ENCODE measurements around the gene ALG14.
"Not testable (repeated sequence)": the region's sequence is repeated elsewhere in the genome, so short reads cannot be mapped to it uniquely, and the experiment has no call there.

The ALG14 gene

GRCh38 chr1:95072532-95073419 is at the start of gene ALG14:
ALG14 (minus strand) TSS chr1:95072951; CDS start chr1:95072898, 53 bp downstream.
- peak; percentile 81 for DNase-seq (ENCODE audit: low read depth)

- DNase-seq (ENCODE audit: low read depth), result no peak
Observed at GRCh38 chr1:95122151-95122697, 49.5 kb upstream of the ALG14 start.

DNA sequence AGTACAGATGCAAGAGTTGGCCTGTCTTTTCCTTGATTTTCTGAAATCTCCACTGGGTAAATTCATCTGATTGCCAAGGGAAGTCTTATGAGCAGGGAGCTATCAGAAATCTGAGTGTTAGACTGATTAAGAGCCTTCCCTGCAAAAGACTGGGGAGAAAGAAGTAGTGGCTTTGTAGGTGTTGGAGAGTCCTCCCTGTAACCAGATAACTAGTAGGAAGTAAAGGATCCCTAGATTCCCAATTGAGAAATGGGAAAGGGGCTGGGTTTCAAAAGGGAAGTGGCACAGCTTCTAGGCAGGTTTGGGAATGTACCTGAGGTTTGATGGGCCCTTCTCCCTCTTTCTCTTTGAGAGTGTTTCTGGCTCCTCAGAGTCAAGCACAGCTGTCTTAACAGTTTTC is 46.5 kb upstream of the ALG14 start:
- DNase-seq (ENCODE audit: low read depth), result no peak

DNA sequence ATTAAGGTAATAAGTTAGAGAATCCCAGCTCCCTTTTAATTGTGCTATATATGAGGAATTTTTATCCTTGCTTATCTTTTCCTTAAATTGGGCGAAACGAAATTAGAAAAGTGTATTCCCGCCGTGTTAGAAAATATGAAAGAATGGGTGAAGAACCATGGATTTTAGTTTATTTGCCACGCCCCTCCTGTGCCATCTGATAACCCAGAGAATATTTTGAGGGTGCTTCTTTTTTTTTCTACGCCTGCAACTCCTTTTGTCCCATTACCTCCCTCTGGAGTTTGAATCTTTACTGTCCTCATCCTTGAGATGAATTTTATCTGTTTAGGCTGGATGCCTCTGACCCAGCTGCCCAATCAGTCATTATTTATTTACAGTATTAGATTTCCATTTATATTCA is 46.0 kb upstream of the ALG14 start:
- DNase-seq (ENCODE audit: low read depth), result no peak

- DNase-seq (ENCODE audit: low read depth), result no peak
Observed at GRCh38 chr1:95118067-95118499, 45.3 kb upstream of the ALG14 start.

DNA sequence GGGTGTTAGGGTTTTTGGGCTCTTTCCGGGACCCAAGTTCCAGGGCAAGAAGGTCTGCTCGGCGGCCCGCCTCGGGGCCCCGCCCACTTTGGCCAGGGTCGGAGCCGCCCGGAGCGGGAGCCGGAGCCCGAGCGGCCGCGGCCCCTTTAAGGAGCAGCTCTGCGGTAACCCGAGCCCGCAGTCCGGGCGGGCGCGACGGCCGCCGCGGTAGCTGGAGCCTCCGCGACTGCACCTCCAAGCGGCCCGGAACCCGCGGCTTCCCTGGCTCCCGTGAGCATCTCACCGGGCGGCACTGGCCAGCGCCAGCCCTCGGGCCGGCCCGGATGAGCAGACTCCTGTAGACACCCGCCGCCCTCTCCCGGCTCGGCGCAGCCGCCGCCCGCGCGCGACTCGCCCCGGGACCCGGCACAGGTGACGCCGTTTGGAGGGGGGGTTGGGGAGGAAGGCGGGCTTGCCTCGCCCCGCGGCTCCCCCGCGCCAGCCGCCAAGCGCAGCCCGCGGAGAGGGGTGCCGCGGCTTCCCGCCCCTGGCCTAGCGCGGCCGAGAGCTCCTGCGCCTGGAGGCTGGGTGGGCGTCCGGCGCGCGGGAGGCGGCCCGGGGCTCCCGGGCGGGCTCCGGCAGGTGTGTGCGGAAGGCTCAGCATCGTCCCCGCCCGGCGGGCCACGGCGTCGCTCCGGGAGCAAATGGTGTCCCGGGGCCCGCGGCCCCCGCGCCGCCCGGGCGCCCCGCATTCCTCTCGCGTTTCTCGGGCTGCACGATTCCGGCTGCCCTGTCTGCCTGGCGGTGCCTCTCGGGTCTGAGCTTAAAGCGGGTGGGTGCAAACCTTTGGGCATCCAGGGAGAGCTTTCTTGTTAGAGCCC is 44.7 kb upstream of the ALG14 start, which contains the start of gene TLCD4:
TLCD4 (plus strand) TSS at position 149 of the 860 bp plus-strand sequence. CDS start 26,547 bp downstream, outside the sequence.
- no peak for DNase-seq (ENCODE audit: low read depth)

DNA sequence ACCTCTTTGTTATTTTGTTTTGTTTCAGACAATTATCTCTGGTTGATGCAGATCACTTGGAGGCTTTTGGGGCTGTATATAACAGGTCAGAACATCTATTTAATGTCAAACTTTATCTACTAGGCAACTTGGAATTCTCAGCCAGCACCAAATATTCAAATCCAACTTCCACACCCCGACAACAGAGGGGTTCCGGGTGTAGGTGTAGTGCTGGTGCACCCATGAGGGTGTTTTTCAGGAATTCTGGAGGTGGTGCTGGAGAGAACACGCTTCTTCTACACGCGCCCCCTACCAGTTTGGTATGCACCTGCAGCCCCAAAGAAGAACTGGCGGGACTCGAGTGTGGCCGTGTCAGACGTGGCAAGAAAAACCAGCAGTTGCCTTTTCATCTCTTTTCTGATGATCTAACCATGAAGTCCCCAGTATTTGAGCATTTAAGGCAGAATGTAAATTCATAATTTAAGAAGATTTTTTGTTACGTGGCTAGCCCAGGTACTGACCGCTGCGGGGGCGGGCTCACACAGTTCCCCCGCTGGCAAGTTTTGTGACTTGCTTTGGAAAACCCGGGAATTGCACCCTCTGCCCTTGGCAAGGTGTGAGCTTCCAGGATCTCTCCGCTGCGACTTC is 43.9 kb upstream of the ALG14 start:
- DNase-seq (ENCODE audit: low read depth), result no peak

DNA sequence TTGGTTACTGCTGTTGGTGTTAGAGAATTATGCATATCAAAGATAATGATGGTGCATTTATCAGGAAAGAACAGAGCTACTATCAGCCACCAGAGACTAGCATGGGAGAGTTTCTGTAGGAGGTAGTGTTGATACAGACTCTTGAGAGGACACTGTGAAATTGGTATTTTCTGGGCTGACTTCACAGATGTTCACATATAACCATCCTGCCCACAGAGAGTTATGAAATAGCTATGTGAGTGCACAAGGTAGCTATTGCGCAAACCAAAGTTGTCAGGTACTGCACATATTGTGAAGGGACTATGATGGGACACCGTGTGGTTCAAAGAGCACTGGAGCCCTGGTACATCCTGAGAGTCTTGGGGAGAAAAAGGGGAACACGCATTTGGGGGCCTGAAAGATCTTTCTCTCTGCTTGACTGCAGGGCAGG is 43.0 kb upstream of the ALG14 start:
- no peak for DNase-seq (ENCODE audit: low read depth)

DNA sequence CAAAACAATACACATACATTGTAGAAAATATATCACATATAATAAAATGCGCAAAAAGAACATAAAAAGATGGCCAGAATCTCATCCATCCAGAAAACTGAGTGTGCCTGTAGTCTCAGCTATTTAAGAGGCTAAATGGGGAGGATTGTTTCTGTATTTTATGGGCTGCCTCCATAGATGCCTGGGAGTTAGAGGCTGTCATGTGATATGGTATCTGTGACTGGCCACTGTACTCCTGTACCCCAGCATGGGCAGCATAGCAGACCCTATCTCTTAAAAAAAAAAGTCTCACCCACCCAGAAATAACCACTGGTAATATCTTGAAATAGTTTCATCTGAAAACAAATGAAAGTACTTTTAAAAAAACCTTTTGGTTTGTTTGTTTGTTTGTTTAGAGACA is 40.9 kb upstream of the ALG14 start:
- DNase-seq (ENCODE audit: low read depth), result no peak

DNA sequence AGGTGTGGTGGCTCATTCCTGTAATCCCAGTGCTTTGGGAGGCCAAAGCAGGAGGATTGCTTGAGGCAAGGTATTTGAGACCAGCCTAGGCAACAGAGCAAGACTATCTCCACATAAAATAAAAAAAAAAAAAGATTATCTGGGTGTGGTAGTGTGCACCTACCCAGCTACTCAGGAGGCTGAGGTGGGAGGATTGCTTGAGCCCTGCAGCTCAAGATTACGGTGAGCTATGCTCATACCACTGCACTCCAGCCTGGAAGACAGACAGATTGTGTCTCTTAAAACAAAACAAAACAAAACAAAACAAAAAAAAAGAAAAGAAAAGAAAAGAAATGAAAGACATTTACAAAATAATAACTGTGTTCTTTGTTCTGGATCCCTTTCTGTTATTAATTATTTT is 38.3 kb upstream of the ALG14 start:
- no peak for DNase-seq (ENCODE audit: low read depth)

GRCh38 chr1:95108792-95109191 is 36.0 kb upstream of the ALG14 start:
- no peak for DNase-seq (ENCODE audit: low read depth)

DNA sequence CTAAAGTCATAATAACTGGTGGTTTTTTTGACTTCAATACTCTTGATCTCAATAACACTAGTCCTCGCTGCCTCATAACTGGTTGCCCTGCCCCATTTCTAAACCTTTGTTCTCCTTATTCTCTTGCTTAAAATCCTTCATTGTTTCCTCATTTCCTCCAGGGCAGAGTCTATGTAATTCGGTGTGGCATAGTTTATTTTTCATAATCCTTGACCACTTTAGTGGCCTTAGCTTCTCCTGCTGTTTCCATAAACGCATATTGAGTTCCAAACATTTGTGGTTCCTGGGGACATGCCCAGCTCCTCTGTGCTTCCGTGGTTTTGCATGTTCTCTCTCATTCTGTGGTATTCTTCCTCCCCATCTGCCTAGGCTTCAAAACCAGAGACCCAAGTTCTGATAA is 25.4 kb upstream of the ALG14 start:
- DNase-seq (ENCODE audit: low read depth), result no peak

DNA sequence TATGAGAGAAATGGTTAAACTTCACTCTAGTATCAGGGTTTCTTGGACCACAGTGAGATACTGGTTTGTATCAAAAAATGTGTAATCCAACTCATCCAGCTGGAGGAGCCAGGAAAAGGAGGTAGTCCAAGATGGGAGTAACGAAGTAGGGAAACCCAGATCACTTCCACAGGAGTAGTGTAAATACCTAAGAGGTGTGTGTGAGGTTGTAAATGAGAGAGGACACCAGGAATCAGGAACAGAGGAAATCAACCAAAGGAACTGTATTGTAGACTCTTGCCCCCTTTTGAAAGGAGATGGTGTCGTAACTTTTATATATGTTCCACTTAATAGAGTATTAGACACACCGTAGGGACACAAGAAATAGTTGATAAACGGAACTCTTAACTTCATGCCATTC is 24.7 kb upstream of the ALG14 start:
- DNase-seq (ENCODE audit: low read depth), result no peak

GRCh38 chr1:95096218-95096841 is 23.6 kb upstream of the ALG14 start:
- DNase-seq (ENCODE audit: low read depth), result no peak

DNA sequence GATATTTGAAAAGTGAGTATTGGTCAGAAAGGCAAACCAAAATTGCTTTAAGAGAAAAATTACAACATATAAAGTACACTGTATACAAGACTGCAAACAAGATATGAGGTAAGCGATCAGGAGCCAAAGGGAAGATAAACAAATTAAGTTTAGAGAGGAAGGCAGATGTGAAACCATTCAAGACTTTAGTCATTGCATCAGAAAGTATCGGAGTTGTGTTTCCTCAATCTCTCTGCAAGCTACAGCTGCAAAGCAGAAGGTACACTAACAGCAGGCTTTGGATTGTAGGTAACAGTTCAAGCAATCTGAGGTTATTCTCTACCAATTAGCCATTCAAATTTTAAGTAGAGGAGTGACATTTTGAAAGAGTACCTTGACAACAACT is 23.1 kb upstream of the ALG14 start:
- DNase-seq (ENCODE audit: low read depth), result no peak

DNA sequence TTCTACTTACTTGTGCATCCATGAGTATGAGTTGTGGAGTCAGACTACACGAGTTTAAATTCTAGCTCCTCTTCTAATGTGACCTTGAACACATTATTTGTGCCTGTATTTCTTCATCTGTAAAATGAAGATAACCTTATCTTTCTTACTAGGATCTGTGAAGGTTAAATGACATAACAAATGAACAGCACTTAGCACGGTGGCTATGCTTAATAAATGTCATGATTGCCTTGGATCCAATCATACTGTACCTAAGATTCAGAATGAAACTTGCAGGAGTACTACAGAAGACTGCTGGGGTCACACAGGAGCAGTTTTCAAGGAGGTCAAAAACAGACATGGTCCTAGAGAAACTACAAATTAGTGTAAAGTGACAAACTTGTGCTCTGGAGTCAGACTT is 22.2 kb upstream of the ALG14 start:
- DNase-seq (ENCODE audit: low read depth), result no peak

GRCh38 chr1:95093296-95093695 is 20.5 kb upstream of the ALG14 start:
- no peak for DNase-seq (ENCODE audit: low read depth)

GRCh38 chr1:95092891-95093290 is 20.1 kb upstream of the ALG14 start:
- not testable (repeated sequence) for DNase-seq (ENCODE audit: low read depth)

DNA sequence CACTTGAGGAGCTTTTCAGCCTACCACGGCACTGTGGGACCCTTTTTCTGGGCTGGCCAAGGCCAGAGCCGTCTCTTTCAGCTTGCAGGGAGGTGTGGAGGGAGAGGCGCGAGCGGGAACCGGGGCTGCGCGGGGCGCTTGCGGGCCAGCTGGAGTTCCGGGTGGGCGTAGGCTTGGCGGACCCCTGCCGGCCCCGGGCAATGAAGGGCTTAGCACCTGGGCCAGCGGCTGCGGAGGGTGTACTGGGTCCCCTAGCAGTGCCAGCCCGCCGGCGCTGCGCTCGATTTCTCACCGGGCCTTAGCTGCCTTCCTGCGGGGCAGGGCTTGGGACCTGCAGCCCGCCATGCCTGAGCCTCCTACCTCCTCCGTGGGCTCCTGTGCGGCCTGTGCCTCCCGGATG is 18.5 kb upstream of the ALG14 start:
- DNase-seq (ENCODE audit: low read depth), result not testable (repeated sequence)

GRCh38 chr1:95089650-95090287 is 17.0 kb upstream of the ALG14 start:
- no peak for DNase-seq (ENCODE audit: low read depth)

- DNase-seq (ENCODE audit: low read depth), result no peak
Observed at GRCh38 chr1:95088303-95088702, 15.6 kb upstream of the ALG14 start.
